Karpas-422 (cell line): ENCODE results near the gene NEDD4. TPM values are rescaled to one million over a fixed set of nuclear protein-coding genes. Genes with fewer than 3 reads are reported as not detected.
"Not testable (repeated sequence)": the region's sequence is repeated elsewhere in the genome, so short reads cannot be mapped to it uniquely, and the experiment has no call there.

ENCODE experiments used
- DNase-seq: peaks from one replicate; pipeline ENCODE4 v3.0.0-alpha.2; 2015
- H2AFZ ChIP-seq: fragments of 200-600 bp; sonication (generic); 2 replicates; pipeline ENCODE4 v1.6.1; 2014; ENCODE audit warnings: antibody characterized with exemption, low read length, mixed read lengths
- H3K27ac ChIP-seq: fragments of 200-600 bp; sonication (generic); 2 replicates; pipeline ENCODE4 v1.5.1; 2014; ENCODE audit warnings: mild to moderate bottlenecking, low read length, moderate library complexity
- H3K27me3 ChIP-seq: fragments of 200-600 bp; sonication (generic); 2 replicates; pipeline ENCODE4 v1.6.1; 2014; ENCODE audit warnings: low read length, mixed read lengths
- H3K36me3 ChIP-seq: fragments of 200-600 bp; sonication (generic); 2 replicates; pipeline ENCODE4 v1.6.1; 2014; ENCODE audit warnings: low read length, mixed read lengths; ENCODE audit not compliant: insufficient read depth
- H3K4me1 ChIP-seq: fragments of 200-600 bp; sonication (generic); 2 replicates; pipeline ENCODE4 v1.6.1; 2014; ENCODE audit warnings: mild to moderate bottlenecking, low read length, mixed read lengths
- H3K4me2 ChIP-seq: fragments of 200-600 bp; sonication (generic); 2 replicates; pipeline ENCODE4 v1.6.1; 2014; ENCODE audit warnings: low read length, low read depth, mild to moderate bottlenecking; ENCODE audit not compliant: poor library complexity, severe bottlenecking
- H3K4me3 ChIP-seq: fragments of 200-600 bp; sonication (generic); 2 replicates; pipeline ENCODE4 v1.5.1; 2014; ENCODE audit warnings: mild to moderate bottlenecking, antibody characterized with exemption, low read length, mixed read lengths
- H3K79me2 ChIP-seq: fragments of 200-600 bp; sonication (generic); 2 replicates; pipeline ENCODE4 v1.6.1; 2014; ENCODE audit warnings: mild to moderate bottlenecking, low read length, mixed read lengths
- H3K9ac ChIP-seq: fragments of 200-600 bp; sonication (generic); 2 replicates; pipeline ENCODE4 v1.6.0; 2014; ENCODE audit warnings: low read length
- H3K9me2 ChIP-seq: fragments of 200-600 bp; sonication (generic), shearing (Covaris generic); replicated peaks from 2 replicates; pipeline ENCODE4 v1.6.0; 2014; ENCODE audit warnings: mild to moderate bottlenecking, low read length, moderate library complexity; ENCODE audit not compliant: insufficient read depth
- H3K9me3 ChIP-seq: fragments of 300-700, 200-600 bp; sonication (generic); 2 replicates; pipeline ENCODE4 v1.6.1; 2014; ENCODE audit warnings: low read length, mixed read lengths
- H4K20me1 ChIP-seq: fragments of 200-600 bp; sonication (generic); 2 replicates; pipeline ENCODE4 v1.6.1; 2014; ENCODE audit warnings: mild to moderate bottlenecking, antibody characterized with exemption, low read length, low read depth; ENCODE audit not compliant: insufficient read depth
- total RNA-seq: library from RNA; depleted of rRNA; stranded (reverse); fragments of >200 nt; shearing (Covaris generic); gene quantifications from 2 replicates; pipeline ENCODE4 v1.2.3, GENCODE V29; 2014; ENCODE audit warnings: low replicate concordance

The NEDD4 gene
- total RNA-seq, 1 experiment from 2014 or later = 6.3 TPM

DNA sequence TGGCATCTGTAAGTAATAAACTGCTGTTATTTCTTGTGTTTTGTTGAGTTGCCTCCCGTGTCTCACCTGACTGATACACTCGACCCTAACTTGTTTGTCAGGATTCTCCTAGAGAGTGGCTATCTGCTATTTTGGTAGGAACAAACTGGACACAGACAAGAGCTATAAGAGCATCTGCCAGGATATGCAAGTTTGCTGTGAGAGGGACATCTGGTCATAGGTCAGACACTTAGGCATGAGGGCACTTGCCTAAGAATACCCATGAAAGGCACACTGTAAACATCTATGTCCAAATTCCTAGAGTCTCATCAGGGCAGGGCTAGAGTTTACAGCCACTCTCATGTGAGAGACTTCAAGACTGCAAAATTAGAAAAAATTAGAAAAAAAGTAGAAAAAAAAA, 32.5 kb downstream of the NEDD4 start:
- Histone ChIP-seq H3K79me2 (no peaks in the 10 kb centered on the region), H3K9me3 (no peaks in the 10 kb centered on the region), H4K20me1 (no peaks in the 10 kb centered on the region), H2AFZ (no peak overlapping the region), H3K27me3 (no peaks in the 10 kb centered on the region), H3K36me3 (no peaks in the 10 kb centered on the region), H3K4me1 (no peaks in the 10 kb centered on the region), H3K4me3 (no peak overlapping the region), H3K27ac (no peak overlapping the region), H3K9me2 (no peaks in the 10 kb centered on the region), H3K9ac (no peak overlapping the region), H3K4me2 (no peak overlapping the region)
- no peak for DNase-seq

DNA sequence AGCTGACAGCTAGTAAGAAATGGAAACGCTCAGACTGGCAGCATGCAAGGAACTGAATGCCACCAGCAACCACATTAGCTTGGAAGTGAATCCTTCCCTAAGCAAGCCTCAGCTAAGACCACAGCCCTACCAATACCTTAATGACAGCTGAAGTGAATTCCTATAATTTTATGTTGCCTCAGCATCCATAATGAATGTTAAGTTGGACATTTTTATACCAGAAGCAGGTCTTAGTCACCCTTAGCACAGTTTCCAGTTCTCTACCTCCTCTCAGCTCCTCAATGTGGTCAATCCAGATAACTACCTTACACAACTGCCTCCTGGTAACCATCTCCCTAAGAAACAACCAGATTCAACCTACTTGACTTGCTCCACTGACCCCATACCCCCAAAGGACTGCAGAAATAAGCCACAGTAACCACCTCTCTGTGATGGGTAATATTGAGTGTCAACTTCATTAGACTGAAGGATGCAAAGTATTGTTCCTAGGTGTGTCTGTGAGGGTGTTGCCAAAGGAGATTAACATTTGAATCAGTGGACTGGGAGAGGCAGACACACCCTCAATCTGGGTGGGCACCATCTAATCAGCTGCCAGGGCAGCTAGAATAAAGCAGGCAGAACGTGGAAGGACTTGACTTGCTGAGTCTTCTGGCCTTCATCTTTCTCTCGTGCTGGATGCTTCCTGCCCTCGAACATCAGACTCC, 33.5 kb downstream of the NEDD4 start:
- Histone ChIP-seq H3K9me3 (no peaks in the 10 kb centered on the region), H3K4me2 (no peak overlapping the region), H3K4me1 (no peaks in the 10 kb centered on the region), H2AFZ (no peak overlapping the region), H3K27ac (no peak overlapping the region), H3K36me3 (no peaks in the 10 kb centered on the region), H3K27me3 (no peaks in the 10 kb centered on the region), H3K9ac (no peak overlapping the region), H3K4me3 (no peak overlapping the region), H4K20me1 (no peaks in the 10 kb centered on the region), H3K79me2 (no peaks in the 10 kb centered on the region), H3K9me2 (no peaks in the 10 kb centered on the region)
- DNase-seq = no peak

DNA sequence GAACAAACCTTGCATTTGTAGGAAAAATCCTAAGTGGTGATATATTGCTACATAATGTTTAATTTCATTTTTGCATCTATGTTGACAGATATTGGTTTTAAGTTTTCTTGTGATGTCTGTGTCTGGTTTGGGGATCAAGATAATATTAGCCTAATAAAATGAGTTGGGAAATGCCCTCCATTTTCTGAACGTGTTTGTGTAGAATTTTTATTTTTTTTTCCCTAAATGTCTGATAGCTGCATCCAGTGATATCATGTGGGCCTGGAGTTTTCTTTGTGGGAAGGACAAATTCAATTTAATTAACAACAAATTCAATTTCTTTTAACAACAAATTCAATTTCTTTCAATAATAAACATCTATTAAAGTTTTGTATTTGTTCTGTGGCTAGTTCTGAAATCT, 35.1 kb downstream of the NEDD4 start:
- Histone ChIP-seq H3K4me1 (no peaks in the 10 kb centered on the region), H3K79me2 (no peaks in the 10 kb centered on the region), H3K36me3 (no peaks in the 10 kb centered on the region), H3K27me3 (no peaks in the 10 kb centered on the region), H3K4me3 (no peak overlapping the region), H4K20me1 (no peaks in the 10 kb centered on the region), H3K9ac (no peak overlapping the region), H3K9me3 (no peaks in the 10 kb centered on the region), H2AFZ (no peak overlapping the region), H3K4me2 (no peak overlapping the region), H3K9me2 (no peaks in the 10 kb centered on the region), H3K27ac (no peak overlapping the region)
- no peak for DNase-seq

DNA sequence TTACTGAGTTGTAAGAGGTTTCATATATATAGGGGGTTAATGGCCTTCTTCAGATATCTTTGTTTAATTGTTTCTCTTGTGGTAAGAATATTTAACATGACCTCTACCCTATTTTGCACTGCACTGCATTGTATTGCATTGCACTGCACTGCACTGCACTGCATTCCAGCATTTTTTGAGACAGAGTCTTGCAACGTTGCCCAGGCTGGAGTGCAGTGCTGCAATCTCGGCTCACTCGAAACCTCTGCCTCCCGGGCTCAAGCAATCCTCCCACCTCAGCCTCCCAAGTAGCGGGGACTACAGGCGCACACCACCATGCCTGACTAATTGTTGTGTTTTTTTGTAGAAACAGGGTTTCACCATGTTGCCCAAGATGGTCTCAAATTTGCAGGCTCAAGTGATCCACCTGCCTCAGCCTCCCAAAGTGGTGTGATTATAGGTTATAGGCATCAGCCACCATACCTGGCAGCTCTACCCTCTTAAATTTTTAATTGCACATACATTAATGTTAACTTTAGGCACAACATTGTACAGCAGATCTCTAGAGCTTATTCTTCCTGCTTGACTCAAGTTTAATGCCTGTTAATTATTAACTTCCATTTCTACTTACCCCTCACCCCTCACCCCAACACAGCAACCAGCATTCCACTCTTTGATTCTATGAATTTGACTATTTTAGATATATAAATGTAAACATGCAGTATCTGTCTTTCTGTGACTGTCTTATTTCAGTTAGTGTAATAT, 38.4 kb downstream of the NEDD4 start:
- Histone ChIP-seq H3K9ac (no peak overlapping the region), H3K4me3 (no peak overlapping the region), H3K4me1 (no peaks in the 10 kb centered on the region), H2AFZ (no peak overlapping the region), H4K20me1 (no peaks in the 10 kb centered on the region), H3K27ac (no peak overlapping the region), H3K36me3 (no peaks in the 10 kb centered on the region), H3K4me2 (no peak overlapping the region), H3K9me3 (no peaks in the 10 kb centered on the region), H3K9me2 (no peaks in the 10 kb centered on the region), H3K79me2 (no peaks in the 10 kb centered on the region), H3K27me3 (no peaks in the 10 kb centered on the region)
- DNase-seq = no peak

DNA sequence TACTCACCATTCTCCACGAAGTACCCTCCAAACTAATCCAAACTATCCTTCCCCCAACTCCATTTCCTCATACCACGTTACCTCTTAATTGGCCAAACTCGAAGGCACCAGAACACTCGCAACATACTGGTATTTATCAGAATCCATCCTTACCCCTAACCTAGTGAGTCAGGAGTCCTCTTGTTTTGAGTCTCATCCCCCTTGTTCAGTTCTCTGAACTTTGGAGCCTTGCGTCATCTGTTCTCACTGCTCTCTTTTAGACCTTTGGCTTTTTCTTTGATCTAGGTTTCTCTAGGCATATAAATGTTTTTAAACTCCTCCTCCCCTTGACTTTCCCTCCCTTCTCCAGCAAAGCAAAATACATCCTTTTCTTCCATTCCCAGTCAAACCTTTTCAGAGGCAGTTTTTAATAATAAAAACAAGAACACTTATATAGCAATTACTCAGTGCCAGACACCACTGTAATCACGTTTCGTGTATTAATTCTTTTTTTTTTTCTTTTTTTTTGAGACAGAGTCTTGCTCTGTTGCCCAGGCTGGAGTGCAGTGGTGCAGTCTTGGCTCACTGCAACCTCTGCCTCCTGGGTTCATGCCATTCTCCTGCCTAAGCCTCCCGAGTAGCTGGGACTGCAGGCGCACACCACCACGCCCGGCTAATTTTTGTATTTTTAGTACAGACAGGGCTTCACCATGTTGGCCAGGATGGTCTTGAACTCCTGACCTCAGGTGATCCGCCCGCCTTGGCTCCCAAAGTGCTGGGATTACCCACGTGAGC, 40.7 kb downstream of the NEDD4 start:
- not testable (repeated sequence) for H3K4me3 ChIP-seq, H3K4me2 ChIP-seq, H3K27me3 ChIP-seq

DNA sequence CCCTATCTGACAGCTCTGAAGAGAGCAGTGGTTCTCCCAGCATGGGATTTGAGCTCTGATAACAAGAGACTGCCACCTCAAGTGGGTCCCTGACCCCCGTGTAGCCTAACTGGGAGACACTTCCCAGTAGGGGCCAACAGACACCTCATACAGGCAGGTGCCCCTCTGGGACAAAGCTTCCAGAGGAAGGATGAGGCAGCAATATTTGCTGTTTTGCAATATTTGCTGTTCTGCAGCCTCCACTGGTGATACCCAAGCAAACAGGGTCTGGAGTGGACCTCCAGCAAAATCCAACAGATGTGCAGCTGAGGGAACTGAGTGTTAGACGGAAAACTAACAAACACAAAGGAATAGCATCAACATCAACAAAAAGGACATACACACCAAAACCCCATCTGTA, 48.8 kb downstream of the NEDD4 start:
- not testable (repeated sequence) for H3K36me3 ChIP-seq, H3K9ac ChIP-seq, H3K27ac ChIP-seq, H4K20me1 ChIP-seq, H3K9me3 ChIP-seq, H3K4me2 ChIP-seq, H3K4me1 ChIP-seq, H3K79me2 ChIP-seq, DNase-seq, H2AFZ ChIP-seq, H3K4me3 ChIP-seq, H3K9me2 ChIP-seq, H3K27me3 ChIP-seq

More for the DNA sequence above, 40.7 kb downstream of the NEDD4 start:
- H3K9me2 ChIP-seq, H3K9me3 ChIP-seq, H3K36me3 ChIP-seq, H3K79me2 ChIP-seq, H3K9ac ChIP-seq, DNase-seq, H3K27ac ChIP-seq, H4K20me1 ChIP-seq, H2AFZ ChIP-seq, H3K4me1 ChIP-seq: not testable (repeated sequence)

DNA sequence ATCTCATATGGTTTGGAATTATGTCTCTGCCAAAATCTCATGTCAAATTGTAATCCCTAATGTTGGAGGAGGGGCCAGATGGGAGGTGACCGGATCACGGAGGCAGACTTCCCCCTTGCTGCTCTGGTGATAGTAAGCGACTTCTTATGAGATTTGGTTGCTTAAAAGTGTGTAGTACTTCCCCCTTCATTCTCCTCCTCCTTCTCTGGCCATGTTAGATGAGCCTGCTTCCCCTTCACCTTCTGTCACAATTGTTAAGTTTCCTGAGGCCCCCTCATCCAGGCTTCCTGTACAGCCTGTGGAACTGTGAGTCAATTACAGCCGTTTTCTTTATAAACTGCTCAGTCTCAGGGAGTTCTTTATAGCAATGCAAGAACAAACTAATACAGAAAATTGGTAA, 51.1 kb downstream of the NEDD4 start:
- no peaks in the 10 kb centered on the region for H3K36me3 ChIP-seq
- H3K9me2 ChIP-seq = no peaks in the 10 kb centered on the region
- H3K27me3 ChIP-seq = no peaks in the 10 kb centered on the region
- H2AFZ ChIP-seq = no peak overlapping the region
- H3K79me2 ChIP-seq = no peaks in the 10 kb centered on the region
- H3K4me1 ChIP-seq = no peaks in the 10 kb centered on the region
- H3K4me2 ChIP-seq = no peak overlapping the region
- H3K9ac ChIP-seq = no peak overlapping the region
- H4K20me1 ChIP-seq = no peaks in the 10 kb centered on the region
- DNase-seq = no peak
- H3K4me3 ChIP-seq = no peak overlapping the region
- no peaks in the 10 kb centered on the region for H3K9me3 ChIP-seq
- H3K27ac ChIP-seq = no peak overlapping the region

DNA sequence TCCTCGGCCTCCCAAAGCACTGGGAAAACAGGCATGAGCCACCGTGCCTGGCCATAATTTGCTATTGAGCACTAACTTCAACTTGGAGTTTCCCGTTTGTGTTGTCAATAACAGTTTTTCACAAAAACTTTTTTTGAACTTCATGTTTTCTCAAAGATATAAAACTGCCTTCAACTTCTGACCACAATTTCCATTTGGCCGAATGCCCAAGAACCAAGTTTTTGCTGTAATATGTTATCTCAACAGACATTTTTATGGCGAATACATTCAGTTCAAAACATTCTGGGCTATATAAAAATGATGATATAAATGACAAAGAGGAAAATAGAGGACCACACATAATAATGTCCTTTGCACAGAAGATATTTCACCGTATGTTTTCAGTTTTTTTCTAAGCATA, 56.4 kb downstream of the NEDD4 start:
- Histone ChIP-seq H3K36me3 (no peaks in the 10 kb centered on the region), H2AFZ (no peak overlapping the region), H3K9me3 (no peaks in the 10 kb centered on the region), H3K79me2 (no peaks in the 10 kb centered on the region), H3K4me2 (no peak overlapping the region), H3K9ac (no peak overlapping the region), H3K27ac (no peak overlapping the region), H3K9me2 (no peaks in the 10 kb centered on the region), H3K4me3 (no peak overlapping the region), H3K27me3 (no peaks in the 10 kb centered on the region), H4K20me1 (no peaks in the 10 kb centered on the region), H3K4me1 (no peaks in the 10 kb centered on the region)
- DNase-seq = no peak
